SJSA1 (cell line): ENCODE results near the gene DPF3. TPM values are rescaled to one million over a fixed set of nuclear protein-coding genes. Genes with fewer than 3 reads are reported as not detected.

Experiments used
- DNase-seq, 2 experiments: peaks; one replicate each; pipeline ENCODE4 v3.0.0-alpha.2; 2015 to 2020; ENCODE audit warnings: low spot score in 2 of 2, low read depth in 1 of 2
- H3K27ac ChIP-seq: fragments of 250-450 bp; sonication (Bioruptor Pico); 2 replicates; pipeline ENCODE4 v1.5.1; 2020; ENCODE audit warnings: mild to moderate bottlenecking, moderate library complexity
- H3K27me3 ChIP-seq: fragments of 250-450 bp; sonication (Bioruptor Pico); replicated peaks from 2 replicates; pipeline ENCODE4 v1.5.1; 2020; ENCODE audit warnings: mild to moderate bottlenecking, moderate library complexity
- H3K36me3 ChIP-seq: fragments of 250-450 bp; sonication (Bioruptor Pico); 2 replicates; pipeline ENCODE4 v1.5.1; 2020; ENCODE audit warnings: mild to moderate bottlenecking
- H3K4me1 ChIP-seq: fragments of 250-450 bp; sonication (Bioruptor Pico); replicated peaks from 2 replicates; pipeline ENCODE4 v1.6.1; 2021; ENCODE audit warnings: mild to moderate bottlenecking
- H3K4me3 ChIP-seq: fragments of 250-450 bp; sonication (Bioruptor Pico); 2 replicates; pipeline ENCODE4 v1.5.1; 2020; ENCODE audit warnings: mild to moderate bottlenecking
- H3K9me3 ChIP-seq: fragments of 250-450 bp; sonication (Bioruptor Pico); replicated peaks from 2 replicates; pipeline ENCODE4 v1.5.1; 2020; ENCODE audit warnings: mild to moderate bottlenecking
- total RNA-seq: library from RNA; depleted of rRNA; stranded (reverse); fragments of >200 nt; shearing (Covaris generic); gene quantifications from 2 replicates; pipeline ENCODE4 v1.2.3, GENCODE V29; 2014

Gene DPF3
- total RNA-seq, 1 experiment from 2014 or later, result 2.1 TPM

- H3K4me1 ChIP-seq, result no peaks in the 10 kb centered on the region
- H3K27ac ChIP-seq, result no peak overlapping the region
- no peak overlapping the region for H3K4me3 ChIP-seq
- no peak for DNase-seq
- no peaks in the 10 kb centered on the region for H3K36me3 ChIP-seq
- H3K9me3 ChIP-seq, result no peaks in the 10 kb centered on the region
- H3K27me3 ChIP-seq, result no peaks in the 10 kb centered on the region
Observed at GRCh38 chr14:72856530-72857266, 37.2 kb downstream of the DPF3 start.

- no peaks in the 10 kb centered on the region for H3K36me3 ChIP-seq
- no peak overlapping the region for H3K27ac ChIP-seq
- no peak overlapping the region for H3K4me3 ChIP-seq
- H3K4me1 ChIP-seq, result no peaks in the 10 kb centered on the region
- no peaks in the 10 kb centered on the region for H3K27me3 ChIP-seq
- DNase-seq, result no peak
- no peaks in the 10 kb centered on the region for H3K9me3 ChIP-seq
Observed at GRCh38 chr14:72855913-72856312, 38.0 kb downstream of the DPF3 start.

GRCh38 chr14:72852194-72852593, 41.7 kb downstream of the DPF3 start:
- H3K4me3 ChIP-seq, result no peak overlapping the region
- H3K27ac ChIP-seq, result no peak overlapping the region
- no peaks in the 10 kb centered on the region for H3K27me3 ChIP-seq
- no peak for DNase-seq
- no peaks in the 10 kb centered on the region for H3K4me1 ChIP-seq
- H3K9me3 ChIP-seq, result no peaks in the 10 kb centered on the region
- H3K36me3 ChIP-seq, result no peaks in the 10 kb centered on the region

GRCh38 chr14:72851635-72852034, 42.3 kb downstream of the DPF3 start:
- Histone ChIP-seq H3K4me3 (no peak overlapping the region), H3K9me3 (no peaks in the 10 kb centered on the region), H3K27ac (no peak overlapping the region), H3K27me3 (no peaks in the 10 kb centered on the region), H3K4me1 (no peaks in the 10 kb centered on the region), H3K36me3 (no peaks in the 10 kb centered on the region)
- no peak for DNase-seq

- no peaks in the 10 kb centered on the region for H3K9me3 ChIP-seq
Observed at GRCh38 chr14:72850360-72850759, 43.5 kb downstream of the DPF3 start.

GRCh38 chr14:72849222-72849621, 44.7 kb downstream of the DPF3 start:
- H3K27ac ChIP-seq, result no peak overlapping the region
- no peaks in the 10 kb centered on the region for H3K9me3 ChIP-seq
- no peak for DNase-seq
- no peak overlapping the region for H3K4me3 ChIP-seq
- H3K4me1 ChIP-seq, result no peaks in the 10 kb centered on the region
- no peaks in the 10 kb centered on the region for H3K27me3 ChIP-seq
- no peaks in the 10 kb centered on the region for H3K36me3 ChIP-seq

More at GRCh38 chr14:72850360-72850759, 43.5 kb downstream of the DPF3 start:
- Histone ChIP-seq H3K27ac (no peak overlapping the region), H3K27me3 (no peaks in the 10 kb centered on the region), H3K36me3 (no peaks in the 10 kb centered on the region), H3K4me3 (no peak overlapping the region), H3K4me1 (no peaks in the 10 kb centered on the region)
- DNase-seq, result no peak

GRCh38 chr14:72847721-72848120, 46.2 kb downstream of the DPF3 start:
- Histone ChIP-seq H3K4me1 (no peaks in the 10 kb centered on the region), H3K27me3 (no peaks in the 10 kb centered on the region), H3K27ac (no peak overlapping the region), H3K36me3 (no peaks in the 10 kb centered on the region), H3K4me3 (no peak overlapping the region), H3K9me3 (no peaks in the 10 kb centered on the region)
- DNase-seq, result no peak

GRCh38 chr14:72845683-72846082, 48.2 kb downstream of the DPF3 start:
- Histone ChIP-seq H3K27ac (no peak overlapping the region), H3K27me3 (no peaks in the 10 kb centered on the region), H3K9me3 (no peaks in the 10 kb centered on the region), H3K4me1 (no peaks in the 10 kb centered on the region), H3K36me3 (no peaks in the 10 kb centered on the region), H3K4me3 (no peak overlapping the region)
- DNase-seq, result no peak

- Histone ChIP-seq H3K27ac (no peak overlapping the region), H3K4me1 (no peaks in the 10 kb centered on the region), H3K9me3 (no peaks in the 10 kb centered on the region), H3K4me3 (no peak overlapping the region), H3K27me3 (no peaks in the 10 kb centered on the region), H3K36me3 (no peaks in the 10 kb centered on the region)
- DNase-seq, result no peak
Observed at GRCh38 chr14:72845196-72845595, 48.7 kb downstream of the DPF3 start.

- H3K4me3 ChIP-seq, result no peak overlapping the region
- H3K9me3 ChIP-seq, result no peaks in the 10 kb centered on the region
- no peaks in the 10 kb centered on the region for H3K4me1 ChIP-seq
- no peaks in the 10 kb centered on the region for H3K27me3 ChIP-seq
- H3K36me3 ChIP-seq, result no peaks in the 10 kb centered on the region
- DNase-seq, result no peak
- no peak overlapping the region for H3K27ac ChIP-seq
Observed at GRCh38 chr14:72844524-72844923, 49.4 kb downstream of the DPF3 start.

- H3K9me3 ChIP-seq, result no peaks in the 10 kb centered on the region
- H3K27ac ChIP-seq, result no peak overlapping the region
- no peak overlapping the region for H3K4me3 ChIP-seq
- H3K36me3 ChIP-seq, result no peaks in the 10 kb centered on the region
- no peaks in the 10 kb centered on the region for H3K4me1 ChIP-seq
- no peak for DNase-seq
- no peaks in the 10 kb centered on the region for H3K27me3 ChIP-seq
Observed at GRCh38 chr14:72839753-72840607, 53.9 kb downstream of the DPF3 start.

- Histone ChIP-seq H3K36me3 (no peaks in the 10 kb centered on the region), H3K9me3 (no peaks in the 10 kb centered on the region), H3K4me1 (no peaks in the 10 kb centered on the region), H3K27ac (no peak overlapping the region), H3K4me3 (no peak overlapping the region), H3K27me3 (no peaks in the 10 kb centered on the region)
- DNase-seq, result no peak
Observed at GRCh38 chr14:72839351-72839750, 54.5 kb downstream of the DPF3 start.

GRCh38 chr14:72836085-72836484, 57.8 kb downstream of the DPF3 start:
- no peak overlapping the region for H3K4me3 ChIP-seq
- no peaks in the 10 kb centered on the region for H3K4me1 ChIP-seq
- no peaks in the 10 kb centered on the region for H3K27me3 ChIP-seq
- H3K9me3 ChIP-seq, result no peaks in the 10 kb centered on the region
- no peak for DNase-seq
- H3K27ac ChIP-seq, result no peak overlapping the region
- H3K36me3 ChIP-seq, result no peaks in the 10 kb centered on the region

- Histone ChIP-seq H3K4me1 (no peaks in the 10 kb centered on the region), H3K4me3 (no peak overlapping the region), H3K27me3 (no peaks in the 10 kb centered on the region), H3K9me3 (no peaks in the 10 kb centered on the region), H3K27ac (no peak overlapping the region), H3K36me3 (no peaks in the 10 kb centered on the region)
- DNase-seq, result no peak
Observed at GRCh38 chr14:72833174-72833573, 60.7 kb downstream of the DPF3 start.
